Measurements from ENCODE around the gene RAB10.
"Not testable (repeated sequence)": the region's sequence is repeated elsewhere in the genome, so short reads cannot be mapped to it uniquely, and the experiment has no call there.

The RAB10 gene

DNA sequence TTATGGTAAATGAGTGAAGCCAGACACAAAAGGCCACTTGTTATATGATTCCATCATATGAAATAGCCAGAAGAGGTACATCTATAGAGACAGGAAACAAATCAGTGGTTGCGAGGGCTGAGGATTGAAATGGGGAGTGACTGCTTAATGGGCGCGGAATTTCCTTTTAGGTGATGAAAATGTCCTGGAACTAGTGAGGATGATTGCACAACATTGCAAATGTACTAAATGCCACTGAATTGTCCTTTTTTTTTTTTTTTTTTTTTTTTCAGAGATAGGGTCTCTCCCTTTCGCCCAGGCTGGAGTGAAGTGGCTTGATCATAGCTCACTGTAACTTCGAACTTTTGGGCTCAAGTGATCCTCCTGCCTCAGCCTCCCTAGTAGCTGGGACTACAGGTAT is 123.7 kb downstream of the RAB10 start:
- DNase-seq (ENCODE audit: low read depth in 2 of 2) = no peak

DNA sequence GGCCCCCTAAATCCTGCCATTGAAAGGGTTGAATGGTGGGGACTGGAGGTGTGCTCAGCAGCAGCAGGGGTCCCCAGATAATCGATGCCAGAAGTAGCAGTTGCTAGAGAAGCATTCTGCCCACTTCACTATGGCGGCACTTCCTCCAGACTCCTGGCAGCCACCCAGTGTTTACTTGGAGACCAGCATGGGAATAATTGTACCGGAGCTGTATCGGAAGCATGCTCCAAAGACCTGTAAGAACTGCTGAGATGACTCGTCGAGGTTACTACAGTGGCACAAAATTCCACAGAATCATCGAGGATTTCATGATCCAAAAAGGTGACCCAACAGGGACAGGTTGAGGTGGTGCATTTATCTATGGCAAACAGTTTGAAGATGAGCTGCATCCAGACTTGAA is 128.0 kb downstream of the RAB10 start:
- no peak for DNase-seq (ENCODE audit: low read depth in 2 of 2)

DNA sequence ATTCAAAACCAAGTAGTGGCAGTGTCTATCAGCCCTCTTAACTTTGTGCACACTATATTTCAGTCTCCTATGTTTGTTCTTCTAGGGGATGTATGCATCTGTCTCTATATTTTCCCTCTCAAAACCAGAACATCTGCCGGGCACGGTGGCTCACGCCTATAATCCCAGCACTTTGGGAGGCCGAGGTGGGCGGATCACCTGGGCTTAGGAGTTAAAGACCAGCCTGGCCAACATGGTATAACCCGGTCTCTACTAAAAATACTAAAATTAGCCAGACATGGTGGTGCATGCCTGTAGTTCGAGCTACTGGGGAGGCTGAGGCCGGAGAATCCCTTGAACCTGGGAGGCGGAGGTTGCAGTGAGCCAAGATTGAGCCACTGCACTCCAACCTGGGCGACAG is 129.1 kb downstream of the RAB10 start:
- no peak for DNase-seq (ENCODE audit: low read depth in 2 of 2)

DNA sequence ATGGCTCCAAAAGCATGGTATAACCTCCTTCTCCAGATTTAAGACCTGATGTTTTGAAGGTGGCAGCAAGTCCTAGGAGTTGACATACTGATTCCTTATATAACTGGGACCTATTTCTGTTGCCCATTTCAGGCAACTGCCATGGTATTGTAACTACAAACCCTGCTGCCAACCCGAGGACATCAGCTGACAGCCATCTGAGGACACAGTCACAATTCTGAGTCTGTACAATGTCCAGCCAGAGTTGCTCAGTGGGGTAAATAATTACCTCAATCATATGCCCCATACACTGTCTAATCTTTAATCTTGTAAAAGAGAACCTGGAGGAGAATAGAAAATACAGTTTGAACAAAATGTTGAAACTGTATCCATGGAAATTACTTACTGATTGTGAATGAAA is 130.3 kb downstream of the RAB10 start:
- DNase-seq (ENCODE audit: low read depth in 2 of 2) = no peak

DNA sequence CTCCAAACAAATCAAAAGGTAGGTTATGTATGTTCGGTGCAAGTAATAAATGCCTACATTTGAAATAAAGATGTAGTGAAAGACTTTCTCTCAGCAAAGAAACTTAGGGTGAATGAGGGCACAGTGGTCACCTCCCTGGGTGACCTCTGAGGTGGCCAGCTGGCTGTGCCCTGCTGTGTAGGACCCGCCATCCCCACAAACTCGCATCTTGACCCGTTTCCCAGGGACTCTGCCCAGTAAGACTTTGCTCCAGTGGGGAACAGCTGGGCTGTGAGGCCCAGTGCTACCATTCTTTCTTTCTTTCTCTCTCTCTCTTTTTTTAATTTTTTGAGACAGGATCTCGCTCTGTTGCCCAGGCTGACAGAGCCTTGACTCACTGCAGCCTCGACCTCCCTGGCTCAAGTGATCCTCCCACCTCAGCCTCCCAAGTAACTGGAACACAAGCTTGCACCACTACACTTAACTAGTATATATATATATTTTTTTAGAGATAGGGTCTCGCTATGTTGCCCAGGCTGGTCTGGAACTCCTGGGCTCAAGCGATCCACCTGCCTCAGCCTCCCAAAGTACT is 130.8 kb downstream of the RAB10 start:
- DNase-seq (ENCODE audit: low read depth in 2 of 2) = no peak

DNA sequence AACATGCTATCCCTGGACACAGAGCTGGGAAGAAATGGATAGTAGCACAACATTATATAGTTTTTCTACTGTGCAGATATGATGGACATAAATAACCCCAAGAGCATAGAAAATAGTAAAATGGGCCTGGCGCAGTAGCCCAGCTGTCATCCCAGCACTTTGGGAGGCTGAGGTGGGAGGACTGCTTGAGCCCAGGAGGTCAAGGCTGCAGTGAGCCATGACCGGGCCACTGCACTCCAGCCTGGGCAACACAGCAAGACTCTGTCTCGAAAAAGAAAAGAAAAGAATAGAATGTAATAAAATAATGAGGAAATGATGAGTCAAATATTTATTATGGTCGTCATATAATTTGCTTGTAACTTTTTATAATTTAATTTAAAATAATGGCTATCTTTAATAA is 131.5 kb downstream of the RAB10 start:
- no peak for DNase-seq (ENCODE audit: low read depth in 2 of 2)

DNA sequence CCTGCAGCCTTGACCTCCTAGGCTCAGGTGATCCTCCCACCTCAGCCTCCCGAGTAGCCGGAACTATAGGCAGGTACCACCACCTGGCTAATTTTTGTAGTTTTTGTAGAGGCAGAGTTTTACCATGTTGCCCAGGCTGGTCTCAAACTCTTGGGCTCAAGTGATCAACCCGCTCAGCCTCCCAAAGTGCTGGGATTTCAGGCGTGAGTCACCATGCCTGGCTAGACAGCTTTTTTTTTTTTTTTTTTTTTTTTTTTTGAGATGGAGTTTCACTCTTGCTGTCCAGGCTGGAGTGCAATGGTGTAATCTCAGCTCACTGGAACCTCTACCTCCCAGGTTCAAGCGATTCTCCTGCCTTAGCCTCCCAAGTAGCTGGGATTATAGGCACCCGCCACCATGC is 132.7 kb downstream of the RAB10 start:
- not testable (repeated sequence) for DNase-seq (ENCODE audit: low read depth in 2 of 2)

DNA sequence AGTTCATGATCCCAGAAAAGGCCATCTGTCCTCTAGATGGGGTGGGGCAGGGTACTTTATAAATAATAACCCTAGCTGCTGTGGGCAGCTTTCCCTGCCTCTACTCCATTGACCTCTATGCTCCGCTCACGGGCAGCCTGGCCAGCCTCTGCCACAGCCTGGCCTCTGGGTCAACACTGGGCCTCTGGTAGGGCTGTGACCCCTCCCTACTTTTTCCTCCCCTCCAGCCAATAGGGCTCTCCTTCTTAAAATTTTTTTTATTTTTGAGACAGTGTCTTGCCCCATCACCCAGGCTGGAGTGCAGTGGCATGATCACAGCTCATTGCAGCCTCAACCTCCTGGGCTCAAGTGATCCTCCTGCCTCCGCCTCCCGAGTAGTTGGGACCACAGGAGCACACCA is 134.9 kb downstream of the RAB10 start:
- no peak for DNase-seq (ENCODE audit: low read depth in 2 of 2)

DNA sequence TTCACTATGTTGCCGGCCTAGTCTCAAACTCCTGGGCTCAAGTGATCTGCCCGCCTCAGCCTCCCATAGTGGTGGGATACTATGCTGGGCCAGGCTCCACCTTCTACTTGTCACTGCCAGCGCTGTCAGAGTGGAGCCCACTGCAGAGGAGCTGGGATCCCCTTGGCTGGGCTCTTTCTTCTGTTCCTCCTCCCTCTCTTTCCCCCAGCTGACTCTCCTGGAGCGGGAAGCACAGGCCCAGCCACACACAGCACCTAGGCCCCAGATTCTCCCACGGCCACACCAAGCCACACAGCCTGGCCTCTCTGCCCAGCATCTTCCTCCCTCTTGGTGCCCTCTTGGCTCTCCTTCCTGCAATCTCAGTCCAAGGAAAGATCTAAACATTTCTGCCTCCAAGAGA is 135.3 kb downstream of the RAB10 start:
- DNase-seq (ENCODE audit: low read depth in 2 of 2) = no peak

DNA sequence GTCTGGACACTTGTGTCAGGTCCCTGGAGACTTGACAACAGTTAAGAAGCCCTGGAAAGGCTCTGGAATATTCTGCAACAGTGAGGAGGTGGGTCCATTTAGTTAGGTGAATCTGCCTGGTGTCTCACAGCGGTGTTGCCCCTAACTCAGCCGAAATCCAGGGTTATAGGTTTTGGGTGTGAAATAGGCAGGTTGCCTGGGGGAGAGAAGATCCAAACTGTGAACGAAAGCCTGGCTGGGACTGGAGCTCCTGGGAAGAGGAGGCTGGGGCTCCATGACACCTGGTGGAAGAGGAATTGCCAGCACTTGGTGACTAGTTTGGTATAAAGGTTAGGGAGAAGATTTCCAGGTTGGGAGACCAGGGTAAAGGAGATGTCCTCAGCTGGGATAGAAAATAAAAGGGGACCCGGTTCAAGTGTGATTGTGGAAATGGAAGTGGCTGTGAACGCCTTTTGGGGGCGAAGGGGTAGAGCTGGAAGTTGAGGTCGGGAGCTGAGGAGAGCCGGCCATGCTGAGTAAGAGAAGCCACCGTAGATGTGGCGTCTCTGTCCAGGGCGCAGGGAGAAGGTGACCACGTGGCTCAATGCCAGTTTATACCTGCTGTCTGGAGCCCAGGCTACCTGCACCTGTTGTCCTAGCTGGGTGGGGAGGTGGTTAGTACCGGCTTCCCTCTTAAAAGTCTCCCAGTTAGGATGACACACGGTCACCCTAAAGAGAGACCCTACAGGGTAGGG is 136.0 kb downstream of the RAB10 start:
- no peak for DNase-seq (ENCODE audit: low read depth in 2 of 2)

DNA sequence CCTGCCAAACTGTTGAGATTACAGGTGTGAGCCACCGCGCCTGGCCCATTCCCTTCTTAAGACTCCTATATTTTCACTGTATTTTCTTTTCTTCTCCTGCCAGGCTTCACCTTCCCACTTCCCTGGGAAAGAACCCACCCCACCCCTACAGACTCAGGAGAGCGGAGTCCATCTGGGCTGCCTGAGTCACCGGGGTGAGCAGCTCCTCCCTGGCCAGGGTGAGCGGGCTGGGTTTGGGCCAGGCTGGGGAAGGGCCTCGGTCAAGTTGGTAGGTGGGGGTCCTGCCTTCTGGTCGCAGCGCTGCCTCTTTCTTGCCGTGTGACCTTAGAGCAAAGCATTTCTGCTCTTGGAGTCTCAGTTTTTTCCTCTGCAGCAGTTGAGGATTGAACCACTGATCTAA is 136.9 kb downstream of the RAB10 start:
- no peak for DNase-seq (ENCODE audit: low read depth in 2 of 2)

DNA sequence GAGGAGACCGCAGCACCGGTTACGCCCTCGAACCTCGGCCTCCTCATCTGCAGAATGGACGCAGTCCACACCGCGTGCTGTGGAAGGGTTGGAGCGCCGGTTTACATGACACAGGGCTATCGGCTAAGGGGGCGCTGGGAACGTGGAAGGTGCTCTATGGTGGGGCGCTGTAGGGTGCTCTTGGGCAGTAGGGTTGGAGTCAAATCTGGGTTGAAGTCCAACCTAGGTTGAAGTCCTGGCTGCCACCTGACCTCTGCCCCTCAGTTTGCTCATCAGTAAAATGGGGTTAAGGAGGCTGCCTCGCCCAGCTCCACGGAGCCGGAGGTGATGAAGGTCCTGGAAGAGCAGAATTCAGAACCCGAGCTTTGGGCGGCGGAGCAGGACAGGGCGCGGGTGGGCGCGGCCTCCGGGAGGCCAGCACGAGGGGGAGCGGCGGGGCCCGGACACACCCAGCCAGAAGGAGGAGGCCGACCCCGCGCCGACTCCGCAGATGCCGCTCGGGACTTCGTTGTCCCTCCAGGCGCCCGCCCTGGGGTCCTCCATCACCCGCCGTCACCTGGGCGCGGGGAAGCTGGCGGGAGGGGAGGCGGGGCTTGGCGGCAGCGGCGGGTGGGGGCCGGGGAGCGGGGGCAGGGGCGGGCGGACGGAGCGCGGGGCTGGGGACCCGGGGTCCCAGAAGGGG is 138.4 kb downstream of the RAB10 start:
- no peak for DNase-seq (ENCODE audit: low read depth in 2 of 2)

DNA sequence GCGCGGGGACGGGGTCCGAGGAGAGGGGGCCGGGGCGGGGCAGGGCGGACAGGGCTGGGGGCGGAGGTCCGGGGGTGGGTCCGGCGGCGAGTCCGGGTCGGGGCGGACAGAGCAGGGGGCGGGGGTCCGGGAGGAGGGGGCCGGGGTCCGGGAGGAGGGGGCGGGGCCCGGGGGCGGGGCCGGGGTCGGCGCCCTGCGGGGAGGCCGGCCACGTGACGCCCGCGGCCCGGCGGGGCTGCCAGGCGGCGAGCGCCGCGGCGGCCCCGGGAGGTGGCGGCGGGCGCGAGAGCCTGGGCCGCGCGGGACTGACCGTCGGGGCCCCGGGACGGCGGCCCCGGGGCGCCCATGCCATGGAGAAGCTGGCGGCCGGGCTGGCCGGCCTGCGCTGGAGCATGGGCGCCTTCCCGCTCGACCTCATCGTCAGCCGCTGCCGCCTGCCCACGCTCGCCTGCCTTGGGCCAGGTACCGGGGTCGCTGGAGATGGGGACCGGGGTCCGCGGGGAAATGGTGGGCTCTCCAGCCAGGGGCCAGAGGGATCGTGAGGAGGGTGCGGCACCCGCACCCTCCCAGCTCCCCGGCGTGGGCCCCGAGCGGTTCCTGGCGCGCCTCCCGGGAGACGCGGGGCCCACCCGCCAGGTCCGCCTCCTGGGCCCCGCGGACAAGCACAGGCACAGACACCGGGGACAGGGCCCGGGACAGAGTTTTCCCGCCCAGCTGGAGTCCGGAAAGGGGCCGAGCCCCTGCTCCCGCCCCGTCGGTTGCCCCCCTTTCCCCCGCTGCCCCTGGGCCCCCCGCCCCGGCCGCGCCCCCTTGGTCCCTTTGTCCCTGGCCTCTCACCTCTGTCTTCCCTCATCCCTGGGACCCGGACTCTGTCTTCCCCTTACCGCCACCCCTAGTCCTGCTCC is 139.2 kb downstream of the RAB10 start, which contains the start of gene GAREM2:
TSS of gene GAREM2 (plus strand) at position 218 of the 905 bp plus-strand sequence. CDS start at position 351, 133 bp downstream.
- no peak for DNase-seq (ENCODE audit: low read depth in 2 of 2)

DNA sequence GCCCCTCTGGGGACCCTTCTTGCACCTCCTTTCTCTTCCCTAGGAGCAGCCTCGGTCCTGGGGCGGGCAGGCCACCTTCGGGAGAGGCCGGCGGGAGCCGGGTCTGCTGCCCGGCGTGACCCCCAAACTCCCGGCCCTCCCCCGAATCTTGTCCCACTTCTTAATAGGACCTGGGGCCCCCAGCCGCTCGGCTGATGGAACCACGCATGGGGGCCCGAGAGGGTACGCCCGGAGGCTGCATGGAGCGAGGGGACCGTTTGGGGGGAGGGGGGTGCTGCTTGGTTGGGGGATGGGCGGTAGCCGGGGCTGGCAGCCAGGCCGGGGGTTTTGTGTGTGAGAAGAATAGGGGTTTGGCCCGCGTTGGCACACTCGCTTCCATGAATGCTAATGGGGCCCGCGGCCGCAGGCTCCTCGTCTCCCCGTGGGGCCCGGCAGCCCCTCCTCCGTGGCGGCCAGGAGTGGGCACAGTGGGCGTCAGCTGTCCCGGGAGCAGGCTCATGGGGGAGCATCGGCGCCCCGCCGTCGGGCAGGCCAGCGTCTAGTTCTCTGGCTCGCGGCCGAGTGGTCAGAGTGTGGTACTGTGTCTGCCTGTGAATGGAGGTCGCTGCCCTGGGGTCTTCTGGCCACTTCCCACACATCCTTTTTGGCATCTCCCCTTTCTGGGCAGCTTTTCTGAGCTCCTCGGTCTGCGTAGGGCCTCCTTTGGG is 140.0 kb downstream of the RAB10 start:
- no peak for DNase-seq (ENCODE audit: low read depth in 2 of 2)

DNA sequence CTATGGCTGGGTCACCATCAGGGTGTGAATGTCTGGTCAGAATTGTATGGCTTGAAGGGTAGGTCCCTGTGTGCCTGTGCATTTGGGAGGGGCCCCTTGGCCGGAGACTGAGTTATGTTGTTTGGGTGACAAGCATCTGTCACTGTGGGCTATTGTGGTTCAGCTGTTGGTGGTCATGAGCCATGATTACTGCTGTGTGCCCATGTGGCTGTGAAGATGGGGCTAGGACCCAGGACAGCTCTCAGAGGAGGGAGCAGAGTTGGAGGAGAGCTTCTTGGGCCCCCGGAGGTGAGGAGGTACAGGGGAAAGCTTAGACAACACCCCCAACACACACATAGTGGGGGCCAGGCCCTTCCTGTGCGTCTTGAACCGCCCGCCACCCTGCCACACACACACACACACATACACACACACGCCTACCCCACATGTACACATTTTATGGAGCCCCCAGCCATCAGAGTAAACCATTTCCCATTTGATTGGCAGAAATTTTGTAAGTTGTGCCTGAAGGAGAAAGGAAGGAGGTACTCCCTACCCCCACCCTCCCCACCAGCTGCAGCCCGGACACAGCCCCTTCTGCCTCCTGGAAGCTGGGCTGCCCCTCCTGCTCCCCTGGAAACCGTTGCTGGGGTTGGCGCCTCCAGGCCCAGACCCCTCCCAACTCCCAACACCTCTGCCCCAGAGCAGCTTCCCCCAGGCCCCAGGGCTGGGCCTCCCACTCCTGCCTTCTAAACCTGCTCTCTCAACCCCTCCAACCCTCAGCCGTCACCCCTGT is 141.0 kb downstream of the RAB10 start:
- no peak for DNase-seq (ENCODE audit: low read depth in 2 of 2)

DNA sequence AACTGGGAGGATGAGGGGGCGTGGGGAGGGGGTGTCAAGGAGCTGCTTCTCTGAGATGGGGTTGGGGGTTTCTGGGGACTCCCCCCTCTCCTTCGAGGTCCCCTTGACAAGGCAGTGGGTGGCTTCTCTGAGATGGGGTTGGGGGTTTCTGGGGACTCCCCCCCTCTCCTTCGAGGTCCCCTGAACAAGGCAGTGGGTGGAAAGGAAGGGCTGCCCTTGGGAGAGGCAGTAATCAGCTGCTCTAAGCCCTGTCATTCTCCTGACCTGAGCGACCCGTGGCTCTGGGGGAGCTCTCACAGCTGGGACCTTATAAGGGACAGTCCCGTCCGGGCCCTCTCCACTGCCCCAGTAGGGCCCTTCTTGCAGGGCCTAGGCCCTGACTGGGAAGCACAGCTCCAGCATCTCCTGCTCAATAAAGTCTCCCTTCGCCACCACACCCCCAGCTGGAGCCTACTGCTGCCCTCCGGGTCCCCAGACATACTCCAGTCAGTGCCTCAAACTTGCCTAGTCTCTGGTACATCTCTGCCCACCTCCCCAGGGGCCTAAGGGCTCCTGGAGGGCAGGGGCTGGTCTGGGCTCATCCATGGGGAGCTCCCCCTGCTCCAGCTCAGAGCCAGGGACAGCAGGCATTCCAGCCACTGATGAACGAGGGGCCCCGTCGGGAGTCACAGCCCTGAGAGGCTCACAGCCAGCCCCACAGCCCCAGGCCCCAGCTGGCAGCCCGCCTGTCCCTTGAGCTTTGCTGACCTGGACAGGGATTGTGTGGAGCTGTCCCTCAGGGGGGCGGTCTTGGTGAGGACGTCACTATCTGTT is 141.8 kb downstream of the RAB10 start:
- DNase-seq (ENCODE audit: low read depth in 2 of 2) = no peak

DNA sequence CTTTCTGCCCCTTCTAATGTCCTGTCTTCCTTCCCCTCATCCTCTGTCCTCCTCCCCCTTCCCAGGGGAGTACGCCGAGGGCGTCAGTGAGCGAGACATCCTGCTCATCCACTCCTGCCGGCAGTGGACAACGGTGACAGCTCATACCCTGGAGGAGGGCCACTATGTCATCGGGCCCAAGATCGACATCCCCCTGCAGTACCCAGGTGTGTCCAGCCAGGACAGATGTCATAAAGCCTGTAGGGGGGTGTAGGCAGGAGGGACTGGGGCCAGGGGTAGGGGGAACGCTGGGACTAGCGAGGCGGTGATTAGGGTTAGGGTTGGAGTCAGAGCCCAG is 142.4 kb downstream of the RAB10 start:
- DNase-seq (ENCODE audit: low read depth in 2 of 2) = no peak

DNA sequence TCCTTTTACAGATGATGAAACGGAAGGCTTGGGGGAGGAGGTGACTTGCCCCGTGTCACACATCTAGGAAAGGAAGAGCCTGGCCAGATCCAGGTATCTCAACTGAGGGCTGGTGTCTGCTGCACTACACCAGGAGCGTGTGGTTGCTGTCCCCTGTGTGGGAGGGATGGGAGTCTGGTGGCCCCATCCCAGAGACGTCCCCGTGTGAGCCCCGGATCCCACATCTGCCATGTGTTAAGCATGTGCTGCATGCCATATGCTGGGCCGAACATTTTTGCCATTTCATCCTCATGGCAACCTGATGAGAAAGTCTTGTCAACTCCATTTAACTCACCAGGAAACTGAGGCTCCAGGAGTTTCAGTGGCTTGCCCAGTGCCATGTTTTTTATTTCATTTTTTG is 143.2 kb downstream of the RAB10 start:
- no peak for DNase-seq (ENCODE audit: low read depth in 2 of 2)

DNA sequence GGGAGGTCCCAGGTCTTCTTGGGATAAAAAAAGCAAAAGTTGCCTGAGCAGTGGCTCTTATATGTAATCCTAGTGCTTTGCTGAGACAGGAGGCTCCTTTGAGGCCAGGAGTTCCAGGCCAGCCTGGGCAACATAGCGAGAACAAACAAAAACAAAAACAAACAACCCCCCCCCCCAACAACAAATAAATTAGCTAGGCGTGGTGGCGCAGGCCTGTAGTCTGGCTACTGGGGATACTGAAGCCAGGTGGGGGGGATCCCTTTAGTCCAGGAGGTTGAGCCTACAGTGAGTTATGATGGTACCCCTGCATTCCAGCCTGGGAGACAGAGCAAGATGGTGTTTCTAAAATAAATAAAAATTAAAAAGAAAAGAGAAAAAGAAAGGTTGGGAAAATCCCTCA is 144.4 kb downstream of the RAB10 start:
- no peak for DNase-seq (ENCODE audit: low read depth in 2 of 2)
